Endothelial cell of umbilical vein (primary cell): ENCODE data around the gene SPAG16. TPM values are rescaled to one million over a fixed set of nuclear protein-coding genes. Genes with fewer than 3 reads are reported as not detected.

Experiments
- BruUV-seq: library from RNA; stranded (reverse); fragments of 400-500 nt; replicated peaks from 2 replicates; lab custom pipeline; 2021; lab: Mats Ljungman, UMichigan
- CTCF ChIA-PET: fragments of 300-600, 350-600 bp; sonication (Branson Sonifier 250); formaldehyde crosslinking; loops from one replicate; lab custom pipeline; 2021; ENCODE audit warnings: antibody characterized with exemption, inconsistent platforms; lab: Charles Lee
- POLR2A ChIA-PET: fragments of 300-600, 350-600 bp; sonication (Branson Sonifier 250); formaldehyde crosslinking; loops from one replicate; lab custom pipeline; 2021; ENCODE audit warnings: antibody characterized with exemption, inconsistent platforms; lab: Charles Lee
- DNase-seq: peaks from one replicate; pipeline ENCODE4 v3.0.0-alpha.2; 2011; ENCODE audit warnings: low read depth, low spot score
- FAIRE-seq: peaks from 2 replicates; lab custom pipeline; 2011; peaks lifted over from hg19 to GRCh38; lab: Jason Lieb, UNC
- H2AFZ ChIP-seq: 2 replicates; pipeline ENCODE4 v1.6.0; 2012; ENCODE audit warnings: low read depth, low read length, control low read depth, inconsistent platforms
- H3K27ac ChIP-seq: 2 replicates; pipeline ENCODE4 v1.5.1; 2011; ENCODE audit warnings: low read depth, mild to moderate bottlenecking, control low read depth, low read length, moderate library complexity; ENCODE audit not compliant: insufficient read depth
- H3K27me3 ChIP-seq, 2 experiments: 2 replicates each; pipeline versions ENCODE4 v1.6.0 to v1.6.1; 2011; ENCODE audit warnings: low read length in 2 of 2, mixed read lengths in 1 of 2; ENCODE audit not compliant: control insufficient read depth in 2 of 2, insufficient read depth in 2 of 2
- H3K36me3 ChIP-seq, 2 experiments: 2 replicates in 1 of 2; 3 replicates in 1 of 2; pipeline ENCODE4 v1.5.1; 2011; ENCODE audit warnings: low read length in 2 of 2, mild to moderate bottlenecking in 1 of 2, moderate library complexity in 1 of 2; ENCODE audit not compliant: control insufficient read depth in 2 of 2, insufficient read depth in 2 of 2; ENCODE audit errors: extremely low read depth in 1 of 2
- H3K4me1 ChIP-seq: 3 replicates; pipeline ENCODE4 v1.5.1; 2011; ENCODE audit warnings: mild to moderate bottlenecking, low read length; ENCODE audit not compliant: control insufficient read depth, insufficient read depth; ENCODE audit errors: extremely low read depth
- H3K4me2 ChIP-seq: 2 replicates; pipeline ENCODE4 v1.6.1; 2011; ENCODE audit warnings: low read length, control low read depth, mixed read lengths; ENCODE audit not compliant: insufficient read depth
- H3K4me3 ChIP-seq, 3 experiments: fragments of 200-600 bp in 1 of 3; sonication (generic), shearing (Covaris generic) in 1 of 3; replicated peaks in 1 of 3; 2 replicates each; pipeline ENCODE4 v1.5.1; 2011 to 2016; ENCODE audit warnings: control low read depth in 3 of 3, low read length in 3 of 3, mild to moderate bottlenecking in 2 of 3, inconsistent platforms in 1 of 3, low read depth in 1 of 3, moderate library complexity in 1 of 3; ENCODE audit not compliant: insufficient read depth in 1 of 3
- H3K79me2 ChIP-seq: 2 replicates; pipeline ENCODE4 v1.6.0; 2012; ENCODE audit warnings: low read length, inconsistent platforms; ENCODE audit not compliant: control insufficient read depth, insufficient read depth
- H3K9ac ChIP-seq: replicated peaks from 2 replicates; pipeline ENCODE3; 2011; ENCODE audit warnings: low read length, control low read depth; ENCODE audit not compliant: insufficient read depth; ENCODE audit errors: extremely low read depth
- H3K9me1 ChIP-seq: replicated peaks from 3 replicates; pipeline ENCODE4 v1.6.0; 2011; ENCODE audit warnings: mild to moderate bottlenecking, low read length; ENCODE audit not compliant: control insufficient read depth, insufficient read depth; ENCODE audit errors: extremely low read depth
- H3K9me3 ChIP-seq: replicated peaks from 2 replicates; pipeline ENCODE4 v1.5.1; 2012; ENCODE audit warnings: low read length, inconsistent platforms; ENCODE audit not compliant: control insufficient read depth, insufficient read depth
- H4K20me1 ChIP-seq: replicated peaks from 2 replicates; pipeline ENCODE3; 2011; ENCODE audit warnings: mild to moderate bottlenecking, low read length; ENCODE audit not compliant: control insufficient read depth, insufficient read depth; ENCODE audit errors: extremely low read depth
- EZH2 ChIP-seq: IDR thresholded peaks from 2 replicates; pipeline ENCODE4 v1.6.1; 2012; ENCODE audit warnings: borderline replicate concordance, low read depth, mild to moderate bottlenecking, moderate library complexity, low read length, inconsistent platforms; ENCODE audit not compliant: severe bottlenecking
- FOS ChIP-seq: IDR thresholded peaks from 2 replicates; pipeline ENCODE4 v1.6.1; 2011; ENCODE audit warnings: mild to moderate bottlenecking, low read length, moderate library complexity, borderline replicate concordance; ENCODE audit not compliant: insufficient read depth
- GATA2 ChIP-seq: IDR thresholded peaks from 2 replicates; pipeline ENCODE4 v1.7.0; 2011; ENCODE audit warnings: low read depth, mild to moderate bottlenecking, moderate library complexity, mixed read lengths, low read length; ENCODE audit not compliant: insufficient read length, insufficient read depth
- JUN ChIP-seq: IDR thresholded peaks from 2 replicates; pipeline ENCODE4 v1.6.1; 2011; ENCODE audit warnings: borderline replicate concordance, low read depth; ENCODE audit not compliant: insufficient read length, insufficient read depth
- MYC ChIP-seq: IDR thresholded peaks from one replicate; pipeline ENCODE4 v1.6.1; 2011; ENCODE audit warnings: mild to moderate bottlenecking, low read depth, low read length
- POLR2A ChIP-seq: IDR thresholded peaks from 2 replicates; pipeline ENCODE4 v1.6.1; 2012; ENCODE audit warnings: low read depth, mild to moderate bottlenecking, control low read depth, low read length
- POLR2AphosphoS5 ChIP-seq: IDR thresholded peaks from 2 replicates; pipeline ENCODE4 v1.6.1; 2012; ENCODE audit warnings: low read depth, mild to moderate bottlenecking, control low read depth, low read length, moderate library complexity; ENCODE audit not compliant: insufficient read depth
- dilution Hi-C: fragments of 300-500 bp; cut with MboI; formaldehyde crosslinking; loops from one replicate; pipeline ENCODE4 v1.15.0; 2019; ENCODE audit warnings: low sequenced_read_pairs; ENCODE audit not compliant: extremely low pct_ligation_motif_present
- intact Hi-C: fragments of 100-400 bp; cut with micrococcal nuclease; formaldehyde crosslinking; loops from one replicate; pipeline ENCODE4 v1.10.0; 2022
- polyA plus RNA-seq, 4 experiments: library from polyadenylated mRNA; depleted of rRNA in 3 of 4; stranded (reverse) in 3 of 4; unstranded in 1 of 4; fragments of >200 nt; gene quantifications; 2 replicates each; pipeline versions ENCODE4 v1.2.1 to v1.2.3, GENCODE V29; 2011 to 2012; ENCODE audit warnings: missing spikeins in 1 of 4
- total RNA-seq: library from RNA; stranded (reverse); gene quantifications from 2 replicates; pipeline ENCODE4 v1.2.3, GENCODE V29; 2021
- TF ChIP-seq, protein P1 (sequence below): IDR thresholded peaks from 2 replicates; pipeline ENCODE4 v1.6.1; 2011; ENCODE audit not compliant: insufficient read depth, insufficient read length
- TF ChIP-seq, protein P2 (sequence below), 2 donors: IDR thresholded peaks; 1 replicate in 1 of 2; 2 replicates in 1 of 2; pipeline ENCODE4 v1.5.1; 2011; ENCODE audit warnings: low read length in 2 of 2, mild to moderate bottlenecking in 2 of 2, moderate library complexity in 2 of 2, control low read depth in 1 of 2, inconsistent platforms in 1 of 2, low read depth in 1 of 2; ENCODE audit not compliant: insufficient read depth in 1 of 2; ENCODE audit errors: extremely low read depth in 1 of 2

SPAG16 gene
- total and polyA plus RNA-seq, 2 donors (not counting 3 experiments of a cell fraction or from before 2014, with no cell fraction given) = 4.0 to 7.7 TPM

DNA sequence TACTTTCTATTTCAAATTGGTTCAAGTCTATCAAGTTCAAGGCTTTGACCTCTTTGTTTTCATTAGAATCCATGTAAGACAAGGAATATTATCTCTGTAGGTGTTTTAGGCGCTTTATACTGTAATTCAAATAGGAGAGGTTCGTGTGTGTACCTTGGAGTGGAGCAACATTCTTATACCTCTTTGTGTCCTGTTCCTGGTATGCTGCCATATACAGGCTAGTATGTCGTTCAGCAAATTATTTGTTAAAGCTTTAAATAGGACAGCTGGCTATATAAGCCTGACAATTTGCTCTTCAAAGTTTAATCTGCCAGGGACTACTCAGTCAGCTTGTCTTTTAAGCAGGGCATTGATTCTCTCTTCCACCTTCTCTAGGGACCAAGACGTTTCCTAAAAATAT lies 31.1 kb upstream of the SPAG16 start:
- no peak overlapping the region for H2AFZ ChIP-seq
- intact Hi-C loops = loop anchor here (5.0 kb wide), 1 partner anchor 1579 kb away; no protein-coding TSS in a partner anchor
- no TSS peak for BruUV-seq

More for the DNA sequence above, 31.1 kb upstream of the SPAG16 start:
- no peak overlapping the region for H3K4me2 ChIP-seq
- H3K4me3 ChIP-seq = no peak overlapping the region
- dilution Hi-C loops = no loop called here
- no peaks in the 10 kb centered on the region for H4K20me1 ChIP-seq
- no peaks in the 10 kb centered on the region for H3K36me3 ChIP-seq
- H3K4me1 ChIP-seq = no peaks in the 10 kb centered on the region
- H3K27ac ChIP-seq = no peak overlapping the region
- H3K9me1 ChIP-seq = no peaks in the 10 kb centered on the region
- no peak for FAIRE-seq
- CTCF ChIA-PET = no interaction called here
- no peak overlapping the region for H3K9ac ChIP-seq
- POLR2A ChIA-PET = no interaction called here
- no peaks in the 10 kb centered on the region for H3K79me2 ChIP-seq
- TF ChIP-seq FOS (no peak), POLR2A (no peak), GATA2 (no peak), MYC (no peak), EZH2 (no peak), JUN (no peak), POLR2AphosphoS5 (no peak)
- TF ChIP-seq, protein P1, sequence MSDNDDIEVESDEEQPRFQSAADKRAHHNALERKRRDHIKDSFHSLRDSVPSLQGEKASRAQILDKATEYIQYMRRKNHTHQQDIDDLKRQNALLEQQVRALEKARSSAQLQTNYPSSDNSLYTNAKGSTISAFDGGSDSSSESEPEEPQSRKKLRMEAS = no peak
- TF ChIP-seq, protein P2, sequence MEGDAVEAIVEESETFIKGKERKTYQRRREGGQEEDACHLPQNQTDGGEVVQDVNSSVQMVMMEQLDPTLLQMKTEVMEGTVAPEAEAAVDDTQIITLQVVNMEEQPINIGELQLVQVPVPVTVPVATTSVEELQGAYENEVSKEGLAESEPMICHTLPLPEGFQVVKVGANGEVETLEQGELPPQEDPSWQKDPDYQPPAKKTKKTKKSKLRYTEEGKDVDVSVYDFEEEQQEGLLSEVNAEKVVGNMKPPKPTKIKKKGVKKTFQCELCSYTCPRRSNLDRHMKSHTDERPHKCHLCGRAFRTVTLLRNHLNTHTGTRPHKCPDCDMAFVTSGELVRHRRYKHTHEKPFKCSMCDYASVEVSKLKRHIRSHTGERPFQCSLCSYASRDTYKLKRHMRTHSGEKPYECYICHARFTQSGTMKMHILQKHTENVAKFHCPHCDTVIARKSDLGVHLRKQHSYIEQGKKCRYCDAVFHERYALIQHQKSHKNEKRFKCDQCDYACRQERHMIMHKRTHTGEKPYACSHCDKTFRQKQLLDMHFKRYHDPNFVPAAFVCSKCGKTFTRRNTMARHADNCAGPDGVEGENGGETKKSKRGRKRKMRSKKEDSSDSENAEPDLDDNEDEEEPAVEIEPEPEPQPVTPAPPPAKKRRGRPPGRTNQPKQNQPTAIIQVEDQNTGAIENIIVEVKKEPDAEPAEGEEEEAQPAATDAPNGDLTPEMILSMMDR (IDR thresholded peaks at IDR 0.05; ENCODE audit: extremely low read depth in 1 of 2, insufficient read depth in 1 of 2, low read depth in 1 of 2, low read length in 2 of 2) = no peak
- DNase-seq = no peak
- H3K27me3 ChIP-seq = peaks cover 0 to 3% of the 10 kb centered on the region in 2 experiments
- H3K9me3 ChIP-seq = no peaks in the 10 kb centered on the region
